ENCODE data around the gene SPATA9. TPM values are rescaled to one million over a fixed set of nuclear protein-coding genes. Genes with fewer than 3 reads are reported as not detected.
"Not testable (repeated sequence)": the region's sequence is repeated elsewhere in the genome, so short reads cannot be mapped to it uniquely, and the experiment has no call there.

The SPATA9 gene
- total RNA-seq, 1 donor from 2014 or later = 2.3 TPM

- DNase-seq = no peak
Measured at GRCh38 chr5:95673081-95673480, 9.7 kb downstream of the SPATA9 start.

GRCh38 chr5:95672641-95673040 lies 10.2 kb downstream of the SPATA9 start:
- no peak for DNase-seq

GRCh38 chr5:95671826-95672225 lies 11.0 kb downstream of the SPATA9 start:
- DNase-seq = no peak

DNA sequence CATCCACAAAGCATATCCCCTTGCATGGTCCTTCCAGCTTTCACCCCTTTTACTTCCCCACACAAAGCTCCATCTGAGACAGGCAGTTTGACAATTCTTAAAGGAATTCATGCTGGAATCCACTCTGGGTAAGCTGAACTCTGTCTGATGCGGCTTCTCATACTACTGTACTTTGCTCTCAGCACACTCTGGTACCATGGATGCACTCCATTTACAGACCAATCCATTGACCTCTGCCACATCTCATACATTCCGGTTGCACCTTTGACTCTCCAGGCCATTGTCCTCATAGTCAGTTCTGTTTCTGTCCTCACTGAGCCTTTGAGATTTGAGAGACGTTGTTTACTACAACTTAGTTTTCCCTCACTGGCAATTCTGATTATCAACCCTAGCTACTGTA lies 12.2 kb downstream of the SPATA9 start:
- no peak for DNase-seq

- no peak for DNase-seq
Measured at GRCh38 chr5:95669985-95670384, 12.8 kb downstream of the SPATA9 start.

DNA sequence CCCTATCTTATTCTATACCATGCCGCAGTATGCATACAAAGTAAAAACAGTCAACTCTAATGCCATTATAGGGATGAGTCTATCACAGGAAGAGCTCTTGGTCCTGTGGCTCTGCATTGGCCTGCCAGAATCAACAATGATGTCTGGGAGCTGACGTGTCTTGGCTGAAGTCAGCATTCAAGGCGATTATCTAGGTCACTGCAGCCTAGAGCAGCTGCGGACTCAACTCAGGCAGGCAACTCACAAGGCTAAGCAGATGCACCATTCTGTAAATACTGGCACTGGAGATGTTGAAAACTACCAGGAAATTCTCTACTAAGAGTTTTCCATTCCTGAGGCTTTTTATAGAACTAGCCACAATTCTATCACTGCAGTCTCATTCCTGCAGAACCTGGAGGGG lies 13.3 kb downstream of the SPATA9 start:
- peak; percentile 37 for DNase-seq

GRCh38 chr5:95668728-95669127 lies 14.1 kb downstream of the SPATA9 start:
- no peak for DNase-seq

DNA sequence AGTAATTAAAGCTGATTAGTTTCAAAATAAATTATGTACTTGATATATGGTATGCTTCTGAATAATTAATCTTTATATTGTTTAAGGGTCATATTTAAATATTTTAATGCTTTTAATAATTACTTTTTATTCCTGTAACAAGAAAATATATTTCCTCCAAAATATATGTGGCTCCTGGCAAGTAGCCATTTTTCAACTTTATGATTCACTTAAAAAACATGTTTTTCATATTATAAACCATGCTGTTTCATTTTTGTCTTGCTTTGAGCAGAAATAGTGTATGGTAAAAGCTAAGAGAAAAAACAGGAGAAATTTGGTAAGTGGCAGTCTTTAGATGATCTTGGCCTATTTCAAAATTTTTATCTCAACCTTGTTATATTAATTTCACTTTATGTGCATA lies 14.6 kb downstream of the SPATA9 start:
- DNase-seq = peak; percentile 12

GRCh38 chr5:95667678-95668077 lies 15.1 kb downstream of the SPATA9 start:
- no peak for DNase-seq

DNA sequence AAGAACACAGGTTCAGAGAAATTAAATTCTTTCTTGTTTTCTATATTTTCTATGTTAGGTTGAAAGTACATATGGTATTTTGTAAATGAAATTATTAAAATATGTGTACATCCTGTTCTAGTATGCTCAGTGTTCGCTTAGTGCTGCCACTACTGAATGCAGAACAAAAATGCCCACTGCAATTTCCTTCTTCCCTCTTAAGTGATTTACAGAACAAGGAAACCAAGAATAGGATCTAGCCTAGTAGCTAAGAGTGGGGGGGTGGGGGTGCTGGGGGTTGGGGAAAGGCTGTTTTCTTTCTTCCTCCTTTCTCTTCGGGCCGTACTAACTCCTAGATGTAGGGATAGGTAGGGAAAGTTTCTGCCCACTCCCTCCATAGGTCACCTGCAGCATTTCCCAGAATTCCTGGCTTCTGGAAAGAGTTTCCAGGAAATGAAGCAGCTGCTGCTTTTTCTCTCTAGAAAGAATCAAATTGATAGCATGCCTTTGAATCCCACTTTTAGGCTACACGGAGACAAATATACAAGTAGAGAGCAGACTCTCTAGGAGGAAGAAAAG lies 15.7 kb downstream of the SPATA9 start:
- DNase-seq = no peak

- DNase-seq = peak; percentile 29
Measured at GRCh38 chr5:95664204-95664786, 18.5 kb downstream of the SPATA9 start.

DNA sequence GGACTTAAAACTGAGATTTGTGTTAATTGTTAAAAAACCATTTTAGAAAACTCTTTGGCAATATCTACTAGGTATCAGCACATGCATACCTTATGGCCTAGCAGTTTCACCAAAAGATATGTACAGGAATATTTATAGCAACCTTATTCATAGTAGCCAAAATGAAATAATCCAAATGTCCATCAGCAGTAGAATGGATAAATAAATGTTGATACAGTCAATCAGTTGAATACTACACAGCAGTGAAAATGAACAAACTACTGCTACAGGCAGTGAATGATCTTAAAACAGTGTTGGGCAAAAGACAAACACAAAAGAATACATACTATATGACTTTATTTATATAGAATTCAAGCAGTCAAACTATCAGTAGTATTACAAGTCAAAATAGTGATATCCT lies 19.8 kb downstream of the SPATA9 start:
- no peak for DNase-seq

GRCh38 chr5:95660060-95660459 lies 22.7 kb downstream of the SPATA9 start:
- DNase-seq = no peak

DNA sequence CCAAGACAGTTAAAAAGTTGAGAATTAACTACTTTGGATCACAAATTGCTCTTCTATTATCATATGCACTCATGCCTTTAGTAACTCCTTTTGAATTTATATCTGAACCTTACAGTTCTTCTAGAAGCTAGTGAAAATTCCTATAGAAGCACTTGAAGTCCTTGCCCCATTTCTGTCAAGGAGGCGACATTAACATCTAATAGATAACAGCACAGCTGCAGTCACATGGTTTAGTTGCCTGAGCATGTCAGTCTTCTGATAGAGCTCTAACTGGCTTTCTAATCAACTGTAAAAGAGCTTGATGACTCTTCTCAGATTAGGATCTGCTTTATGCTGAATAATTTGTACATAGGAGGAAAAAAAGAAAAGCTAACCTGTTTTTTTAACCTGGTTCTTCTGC lies 27.2 kb downstream of the SPATA9 start:
- no peak for DNase-seq

DNA sequence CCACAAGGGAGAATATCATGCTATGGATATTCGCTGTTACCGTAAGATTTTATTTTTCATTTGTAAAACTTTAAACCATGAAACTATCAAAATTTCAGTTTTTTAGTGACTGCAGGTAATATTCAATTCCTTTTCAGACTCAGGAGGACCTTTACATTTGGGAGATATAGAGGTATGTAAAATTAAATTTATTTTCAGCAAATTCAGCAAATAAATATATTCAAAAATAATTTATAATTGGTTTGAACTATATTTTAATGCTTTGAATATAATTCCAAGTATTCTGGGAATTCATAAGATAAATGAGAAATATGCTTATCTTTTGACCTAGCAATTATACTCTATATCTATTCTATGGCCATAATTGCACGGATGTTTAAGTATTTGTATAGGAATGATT lies 28.6 kb downstream of the SPATA9 start:
- DNase-seq = no peak

GRCh38 chr5:95652849-95653248 lies 29.9 kb downstream of the SPATA9 start:
- DNase-seq = no peak

- DNase-seq = no peak
Measured at GRCh38 chr5:95649842-95650620, 32.8 kb downstream of the SPATA9 start.

- no peak for DNase-seq
Measured at GRCh38 chr5:95649274-95649673, 33.5 kb downstream of the SPATA9 start.

GRCh38 chr5:95647886-95648860 lies 34.6 kb downstream of the SPATA9 start:
- DNase-seq = no peak

- peak; percentile 93 for DNase-seq
Measured at GRCh38 chr5:95646569-95647431, 36.0 kb downstream of the SPATA9 start, which contains the start of gene RFESD. Gene RFESD (plus strand): TSS chr5:95646777. CDS start chr5:95652272, 5,495 bp downstream.

GRCh38 chr5:95646226-95646568 lies 36.6 kb downstream of the SPATA9 start:
- DNase-seq = not testable (repeated sequence)
